Stimulated activated CD8-positive, alpha-beta memory T cell treated with anti-CD3 and anti-CD28 coated beads, Interleukin-15, amount 100 ng/mL, for 24 hours (primary cell): ENCODE results near the gene IL33.

Source experiments
- DNase-seq: peaks from one replicate; pipeline ENCODE4 v3.0.0-alpha.2; 2020; ENCODE audit warnings: low read depth

IL33 gene

GRCh38 chr9:6218099-6218502, 2.5 kb downstream of the IL33 start:
- no peak for DNase-seq

GRCh38 chr9:6219040-6219439, 3.4 kb downstream of the IL33 start:
- no peak for DNase-seq

DNA sequence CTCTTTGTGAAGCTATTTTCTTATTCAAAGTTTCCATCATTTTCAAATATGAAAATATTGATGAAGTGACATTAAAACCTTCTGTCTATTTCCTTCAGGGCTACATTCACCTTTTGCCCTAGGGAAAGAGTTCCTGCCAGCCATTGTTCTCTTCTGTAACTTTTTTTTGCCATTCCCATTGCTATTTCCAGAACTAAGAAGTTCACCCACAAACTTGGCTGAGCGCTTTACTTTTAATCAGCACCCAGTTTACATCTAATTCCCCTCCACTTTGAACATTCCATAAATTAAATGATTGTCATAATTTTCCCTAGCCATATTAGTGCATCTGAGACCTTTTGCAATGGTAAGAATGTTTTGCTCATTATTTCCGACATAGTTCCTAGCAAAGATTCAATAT, 4.4 kb downstream of the IL33 start:
- no peak for DNase-seq

- no peak for DNase-seq
Observed at GRCh38 chr9:6224393-6225154, 9.0 kb downstream of the IL33 start.

DNA sequence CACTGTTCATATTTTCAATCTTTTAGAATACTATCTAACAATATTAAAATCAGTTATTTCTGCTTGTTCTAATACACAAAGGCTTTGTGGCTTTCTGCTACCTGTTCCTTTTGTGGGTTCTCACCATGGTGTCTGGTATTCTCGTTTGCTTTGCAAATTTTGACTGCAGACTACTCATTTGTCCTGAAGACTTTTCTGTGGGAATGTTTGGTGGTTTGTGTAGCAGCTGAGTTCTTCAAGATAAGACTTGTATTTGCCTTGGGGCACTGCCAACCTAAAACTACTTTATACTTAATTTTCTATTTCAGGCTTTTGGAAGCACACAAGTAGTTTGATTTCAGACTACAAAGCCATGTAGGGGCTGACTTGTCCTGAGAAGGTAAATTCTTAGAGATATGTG, 11.1 kb downstream of the IL33 start:
- DNase-seq: no peak

- DNase-seq: no peak
Observed at GRCh38 chr9:6229186-6229585, 13.6 kb downstream of the IL33 start.

DNA sequence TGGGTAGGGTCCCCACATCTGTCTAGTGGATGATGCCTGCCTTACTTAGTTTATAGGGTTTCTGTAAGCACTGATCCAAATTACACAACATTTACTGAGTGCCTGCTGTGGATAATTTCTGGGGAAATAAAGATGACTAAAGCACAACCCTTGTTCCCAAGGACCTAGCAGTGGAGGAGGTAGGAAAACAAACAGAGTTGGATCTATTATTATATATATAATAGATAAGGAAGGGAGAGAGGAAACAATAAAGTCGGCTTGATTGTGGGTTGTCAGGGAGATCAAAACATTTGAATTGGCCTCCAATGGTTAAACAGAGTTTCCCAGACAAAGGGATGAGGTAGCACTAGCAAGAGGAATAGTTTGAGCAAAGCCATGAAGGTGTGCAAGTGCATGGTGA, 14.0 kb downstream of the IL33 start:
- no peak for DNase-seq

DNA sequence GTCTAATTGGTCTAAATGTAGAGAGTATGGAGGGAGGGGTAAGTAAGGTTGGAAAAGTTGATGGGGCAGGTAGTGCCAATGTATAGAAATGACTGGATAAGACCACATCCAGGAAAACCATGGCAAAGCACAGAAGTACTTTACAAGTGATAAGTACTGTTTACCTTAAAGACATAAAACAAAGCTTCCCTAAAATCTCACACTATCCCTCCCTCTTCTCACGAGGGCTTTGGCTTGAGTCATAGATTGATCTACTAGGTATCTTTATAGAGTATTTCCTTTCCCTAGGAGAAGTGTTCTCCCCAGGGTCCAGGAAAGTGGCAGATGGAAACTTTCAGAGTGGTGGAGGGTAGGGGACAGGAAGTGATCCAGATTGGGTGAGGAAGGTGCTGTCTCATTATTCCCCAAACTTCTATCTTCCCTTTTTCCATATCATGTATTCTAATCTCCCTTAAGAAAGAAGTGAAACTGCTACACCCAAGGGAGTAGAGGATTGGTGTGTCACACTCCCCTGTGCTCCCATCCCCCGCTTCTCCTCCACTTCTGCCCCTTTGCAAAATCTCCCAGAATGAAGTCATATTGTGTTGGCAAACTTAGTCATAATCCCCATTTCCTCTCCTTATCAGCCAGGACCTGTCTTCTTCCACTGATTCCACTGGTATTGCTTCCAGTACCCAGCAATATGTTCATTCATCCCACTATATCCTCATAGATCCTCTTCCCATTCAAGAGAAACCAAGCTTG, 14.6 kb downstream of the IL33 start:
- no peak for DNase-seq

GRCh38 chr9:6232336-6232945, 16.8 kb downstream of the IL33 start:
- no peak for DNase-seq

DNA sequence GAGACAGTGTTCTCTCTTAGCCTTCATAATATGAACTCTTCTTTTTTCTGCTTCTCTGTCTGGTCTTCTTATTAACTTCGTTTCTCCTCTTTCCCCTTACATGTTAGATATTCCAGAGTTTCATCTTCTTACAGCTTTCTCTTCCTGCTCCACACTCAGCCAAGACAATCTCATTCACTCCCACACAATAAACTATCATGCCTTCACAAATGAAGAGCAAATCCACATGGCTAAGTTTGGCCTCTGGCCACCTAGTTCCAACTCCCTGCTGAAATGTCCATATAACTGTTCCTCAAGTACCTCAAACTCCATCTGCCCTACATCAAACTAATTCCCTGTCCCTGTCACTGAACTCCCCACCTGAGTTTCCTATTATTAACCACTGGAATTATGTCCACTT, 18.4 kb downstream of the IL33 start:
- DNase-seq: no peak

- no peak for DNase-seq
Observed at GRCh38 chr9:6237267-6237666, 21.7 kb downstream of the IL33 start.

GRCh38 chr9:6239048-6239461, 23.4 kb downstream of the IL33 start:
- no peak for DNase-seq

DNA sequence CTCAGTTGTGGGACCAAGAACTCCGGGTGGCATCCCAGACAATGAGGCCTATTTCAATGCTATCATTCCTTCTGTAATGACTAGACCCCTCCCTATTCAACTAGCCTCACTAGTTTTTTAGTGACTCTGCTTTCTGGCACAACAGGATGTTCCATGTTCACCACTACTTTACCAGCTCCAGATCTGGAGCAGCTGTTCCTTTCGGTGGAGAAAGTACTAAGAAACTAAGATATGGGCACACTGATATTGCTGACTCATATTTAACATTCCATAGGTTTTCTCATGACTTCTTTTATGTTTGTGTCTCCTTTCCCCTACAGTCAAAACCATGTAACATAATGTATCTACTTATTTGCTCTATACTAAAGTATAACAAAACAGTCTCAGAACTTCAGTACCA, 24.1 kb downstream of the IL33 start:
- DNase-seq: no peak

DNA sequence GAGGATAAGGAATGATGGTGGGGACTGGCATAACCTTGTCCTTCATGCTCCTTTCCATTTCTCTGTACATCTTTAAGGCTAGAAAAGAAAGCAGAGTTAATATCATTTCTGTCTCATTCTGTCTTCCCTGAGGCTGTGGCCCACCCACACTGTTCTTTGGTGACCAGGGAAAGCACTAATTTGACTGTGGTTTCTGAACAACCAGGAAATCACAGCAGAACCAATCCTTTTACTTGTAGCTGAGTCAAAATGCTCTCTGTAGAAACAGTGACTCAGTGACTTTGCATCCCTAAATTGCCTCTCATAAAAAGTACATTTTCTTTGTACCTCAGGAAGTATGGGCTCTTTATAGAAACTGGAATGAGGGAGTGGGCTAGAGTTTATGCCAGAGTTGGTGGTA, 28.1 kb downstream of the IL33 start:
- DNase-seq: no peak

DNA sequence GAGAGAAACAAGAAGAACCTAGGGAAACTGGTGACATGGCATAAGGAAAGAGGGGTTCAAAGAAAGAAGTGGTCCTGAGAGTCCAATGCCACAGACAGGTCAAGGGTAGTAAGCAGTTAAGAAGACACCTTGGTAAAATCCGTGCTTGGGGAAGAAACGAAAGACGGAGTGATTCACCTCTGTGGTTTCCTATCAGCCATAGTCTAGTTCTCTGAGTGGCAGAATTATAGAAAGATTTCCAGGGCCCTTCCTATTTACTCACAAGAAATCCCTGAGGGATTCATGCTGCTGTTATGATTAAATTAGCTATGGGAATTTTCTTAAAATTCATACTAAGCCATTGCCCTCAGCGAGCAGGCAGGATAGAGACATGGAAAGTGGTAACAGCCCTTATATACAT, 31.7 kb downstream of the IL33 start:
- DNase-seq: no peak

GRCh38 chr9:6268826-6269397, 53.3 kb downstream of the IL33 start:
- no peak for DNase-seq

- DNase-seq: no peak
Observed at GRCh38 chr9:6270896-6271295, 55.3 kb downstream of the IL33 start.

GRCh38 chr9:6271508-6272228, 56.1 kb downstream of the IL33 start:
- DNase-seq: no peak

DNA sequence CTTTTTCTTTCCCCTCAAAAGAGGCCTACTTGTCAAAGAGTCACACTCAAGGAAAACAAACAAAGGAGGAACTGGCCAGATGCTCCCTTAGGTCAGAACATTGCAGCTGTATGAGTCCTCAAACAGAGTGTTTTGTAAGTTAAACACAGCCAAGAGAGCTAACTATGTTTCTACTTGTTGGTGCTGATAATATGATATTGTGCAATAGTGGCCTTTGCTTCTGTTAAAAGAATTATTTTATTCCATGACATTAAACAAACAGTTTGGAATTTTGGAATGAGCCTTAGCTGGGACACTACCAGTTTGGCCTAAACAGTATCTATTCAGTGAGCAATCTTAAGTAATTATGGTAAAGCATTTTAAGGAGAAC, 56.6 kb downstream of the IL33 start:
- no peak for DNase-seq

- DNase-seq: no peak
Observed at GRCh38 chr9:6277417-6277816, 61.8 kb downstream of the IL33 start.

- DNase-seq: no peak
Observed at GRCh38 chr9:6301858-6302257, 86.3 kb downstream of the IL33 start.

GRCh38 chr9:6302417-6302816, 86.8 kb downstream of the IL33 start:
- DNase-seq: no peak
